ENCODE data around the gene IL2RA.

IL2RA gene

GRCh38 chr10:5970066-5970465, 92.1 kb downstream of the IL2RA start:
- in situ Hi-C loops (cut with MboI; ENCODE audit: low sequenced_read_pairs, unreplicated experiment): no loop called here
- no peak for TF ChIP-seq CTCF (IDR thresholded peaks at IDR 0.05; ENCODE audit: borderline replicate concordance, control extremely low read depth, extremely low read depth, insufficient read depth, missing control alignments)
- DNase-seq (ENCODE audit: low spot score): no peak

- no peak for DNase-seq (ENCODE audit: low spot score)
- TF ChIP-seq CTCF (IDR thresholded peaks at IDR 0.05; ENCODE audit: borderline replicate concordance, control extremely low read depth, extremely low read depth, insufficient read depth, missing control alignments): no peak
- in situ Hi-C loops (cut with MboI; ENCODE audit: low sequenced_read_pairs, unreplicated experiment): no loop called here
These were observed 93.3 kb downstream of the IL2RA start for GRCh38 chr10:5968681-5969453.

GRCh38 chr10:5968037-5968680, 94.0 kb downstream of the IL2RA start:
- no peak for DNase-seq (ENCODE audit: low spot score)
- no peak for TF ChIP-seq CTCF (IDR thresholded peaks at IDR 0.05; ENCODE audit: borderline replicate concordance, control extremely low read depth, extremely low read depth, insufficient read depth, missing control alignments)
- in situ Hi-C loops (cut with MboI; ENCODE audit: low sequenced_read_pairs, unreplicated experiment): no loop called here

- in situ Hi-C loops (cut with MboI; ENCODE audit: low sequenced_read_pairs, unreplicated experiment): no loop called here
- TF ChIP-seq CTCF (IDR thresholded peaks at IDR 0.05; ENCODE audit: borderline replicate concordance, control extremely low read depth, extremely low read depth, insufficient read depth, missing control alignments): no peak
- DNase-seq (ENCODE audit: low spot score): no peak
These were observed 96.9 kb downstream of the IL2RA start for GRCh38 chr10:5965266-5965665.

- no peak for TF ChIP-seq CTCF (IDR thresholded peaks at IDR 0.05; ENCODE audit: borderline replicate concordance, control extremely low read depth, extremely low read depth, insufficient read depth, missing control alignments)
- no peak for DNase-seq (ENCODE audit: low spot score)
- in situ Hi-C loops (cut with MboI; ENCODE audit: low sequenced_read_pairs, unreplicated experiment): no loop called here
These were observed 97.4 kb downstream of the IL2RA start for GRCh38 chr10:5964736-5965135.

GRCh38 chr10:5963591-5963990, 98.6 kb downstream of the IL2RA start:
- TF ChIP-seq CTCF (IDR thresholded peaks at IDR 0.05; ENCODE audit: borderline replicate concordance, control extremely low read depth, extremely low read depth, insufficient read depth, missing control alignments): no peak
- in situ Hi-C loops (cut with MboI; ENCODE audit: low sequenced_read_pairs, unreplicated experiment): no loop called here
- DNase-seq (ENCODE audit: low spot score): no peak

All from GM13976 (cell line).